Hypothalamus (tissue), 51 donors: ENCODE data around the gene ZBTB38.

Source experiments
- DNase-seq, 51 donors: peaks; one replicate each; lab custom pipeline; 2025; lab: John Stamatoyannopoulos, UW

The ZBTB38 gene

GRCh38 chr3:141336672-141337522 lies 31.4 kb upstream of the ZBTB38 start:
- peak in 3 of 51 donors; percentile 3 to 14 (median 11) for DNase-seq

GRCh38 chr3:141337523-141337854 lies 30.8 kb upstream of the ZBTB38 start:
- DNase-seq, result no peak

- DNase-seq, result no peak
Observed at GRCh38 chr3:141337991-141338390, 30.3 kb upstream of the ZBTB38 start.

- no peak for DNase-seq
Observed at GRCh38 chr3:141338881-141339280, 29.4 kb upstream of the ZBTB38 start.

GRCh38 chr3:141341536-141341935 lies 26.8 kb upstream of the ZBTB38 start:
- no peak for DNase-seq

GRCh38 chr3:141342386-141342785 lies 25.9 kb upstream of the ZBTB38 start:
- no peak for DNase-seq

GRCh38 chr3:141343077-141343476 lies 25.2 kb upstream of the ZBTB38 start:
- no peak for DNase-seq

- DNase-seq, result no peak
Observed at GRCh38 chr3:141343865-141344271, 24.4 kb upstream of the ZBTB38 start.

GRCh38 chr3:141345528-141345927 lies 22.8 kb upstream of the ZBTB38 start:
- no peak for DNase-seq

- DNase-seq, result no peak
Observed at GRCh38 chr3:141346007-141346406, 22.3 kb upstream of the ZBTB38 start.

GRCh38 chr3:141346418-141346817 lies 21.9 kb upstream of the ZBTB38 start:
- DNase-seq, result no peak

GRCh38 chr3:141346839-141347238 lies 21.5 kb upstream of the ZBTB38 start:
- DNase-seq, result no peak

GRCh38 chr3:141348837-141349236 lies 19.5 kb upstream of the ZBTB38 start:
- no peak for DNase-seq

- DNase-seq, result no peak
Observed at GRCh38 chr3:141349711-141350110, 18.6 kb upstream of the ZBTB38 start.

GRCh38 chr3:141350666-141351065 lies 17.6 kb upstream of the ZBTB38 start:
- no peak for DNase-seq

GRCh38 chr3:141352262-141352984 lies 15.9 kb upstream of the ZBTB38 start:
- DNase-seq, result no peak

GRCh38 chr3:141353652-141354495 lies 14.4 kb upstream of the ZBTB38 start:
- DNase-seq, result no peak

- no peak for DNase-seq
Observed at GRCh38 chr3:141354517-141354916, 13.8 kb upstream of the ZBTB38 start.

GRCh38 chr3:141355242-141355641 lies 13.1 kb upstream of the ZBTB38 start:
- no peak for DNase-seq

GRCh38 chr3:141356046-141356445 lies 12.3 kb upstream of the ZBTB38 start:
- no peak for DNase-seq
